ENCODE results near the gene TNFRSF6B.

DNA sequence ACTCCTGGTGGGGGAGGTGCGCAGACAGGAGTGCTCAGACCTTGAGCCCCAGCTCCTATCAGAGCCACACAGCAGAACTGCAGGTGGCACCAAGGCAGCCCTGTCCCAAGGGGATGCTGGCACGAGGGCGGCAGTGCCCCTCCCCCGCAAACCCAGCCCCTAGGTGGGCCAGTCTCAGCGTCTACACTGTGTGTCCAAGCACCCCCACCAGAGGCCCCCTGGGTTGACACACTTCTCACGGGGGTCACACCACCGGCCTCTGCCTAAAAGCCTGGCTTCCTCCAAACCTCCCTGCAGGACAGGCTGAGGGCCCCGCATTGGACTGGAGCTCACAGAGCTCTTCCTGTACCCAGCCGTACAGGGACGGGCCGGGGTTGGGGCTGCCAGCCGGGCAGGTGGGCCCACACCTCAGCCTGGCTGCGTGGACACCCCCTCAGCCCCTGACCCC, 51.2 kb downstream of the TNFRSF6B start:
- TF ChIP-seq, protein P1, sequence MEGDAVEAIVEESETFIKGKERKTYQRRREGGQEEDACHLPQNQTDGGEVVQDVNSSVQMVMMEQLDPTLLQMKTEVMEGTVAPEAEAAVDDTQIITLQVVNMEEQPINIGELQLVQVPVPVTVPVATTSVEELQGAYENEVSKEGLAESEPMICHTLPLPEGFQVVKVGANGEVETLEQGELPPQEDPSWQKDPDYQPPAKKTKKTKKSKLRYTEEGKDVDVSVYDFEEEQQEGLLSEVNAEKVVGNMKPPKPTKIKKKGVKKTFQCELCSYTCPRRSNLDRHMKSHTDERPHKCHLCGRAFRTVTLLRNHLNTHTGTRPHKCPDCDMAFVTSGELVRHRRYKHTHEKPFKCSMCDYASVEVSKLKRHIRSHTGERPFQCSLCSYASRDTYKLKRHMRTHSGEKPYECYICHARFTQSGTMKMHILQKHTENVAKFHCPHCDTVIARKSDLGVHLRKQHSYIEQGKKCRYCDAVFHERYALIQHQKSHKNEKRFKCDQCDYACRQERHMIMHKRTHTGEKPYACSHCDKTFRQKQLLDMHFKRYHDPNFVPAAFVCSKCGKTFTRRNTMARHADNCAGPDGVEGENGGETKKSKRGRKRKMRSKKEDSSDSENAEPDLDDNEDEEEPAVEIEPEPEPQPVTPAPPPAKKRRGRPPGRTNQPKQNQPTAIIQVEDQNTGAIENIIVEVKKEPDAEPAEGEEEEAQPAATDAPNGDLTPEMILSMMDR (IDR thresholded peaks at IDR 0.05): no peak
- TF ChIP-seq POLR2A (IDR thresholded peaks at IDR 0.05): no peak
